OCI-LY7 (cell line): ENCODE data around the gene SCTR. TPM values are rescaled to one million over a fixed set of nuclear protein-coding genes. Genes with fewer than 3 reads are reported as not detected.

Experiments
- BruUV-seq: library from RNA; stranded (reverse); fragments of 400-500 nt; replicated peaks from 2 replicates; lab custom pipeline; 2021; lab: Mats Ljungman, UMichigan
- CTCF ChIA-PET: fragments of 300-600 bp; sonication (Branson Sonifier 250); formaldehyde crosslinking; loops from one replicate; lab custom pipeline; 2022; ENCODE audit warnings: antibody characterized with exemption; ENCODE audit not compliant: unreplicated experiment; lab: Charles Lee
- POLR2A ChIA-PET: fragments of 300-600 bp; sonication (Branson Sonifier 250); formaldehyde crosslinking; loops from one replicate; lab custom pipeline; 2022; ENCODE audit warnings: antibody characterized with exemption; lab: Charles Lee
- DNase-seq: peaks from one replicate; pipeline ENCODE4 v3.0.0-alpha.2; 2015; ENCODE audit warnings: low spot score
- H2AFZ ChIP-seq: fragments of 200-600 bp; sonication (generic), shearing (Covaris generic); 2 replicates; pipeline ENCODE4 v1.6.1; 2014; ENCODE audit warnings: mild to moderate bottlenecking, antibody characterized with exemption, low read length, moderate library complexity
- H3K27ac ChIP-seq: fragments of 200-600 bp; sonication (generic); 2 replicates; pipeline ENCODE4 v1.5.1; 2014; ENCODE audit warnings: mixed run types, low read depth, mild to moderate bottlenecking, moderate library complexity, low read length, inconsistent platforms; ENCODE audit not compliant: poor library complexity, severe bottlenecking
- H3K36me3 ChIP-seq: fragments of 200-600 bp; sonication (generic); 2 replicates; pipeline ENCODE4 v1.6.1; 2014; ENCODE audit warnings: mild to moderate bottlenecking, antibody characterized with exemption, low read length, moderate library complexity, mixed read lengths; ENCODE audit not compliant: insufficient read depth
- H3K4me1 ChIP-seq: fragments of 200-600 bp; sonication (generic); 2 replicates; pipeline ENCODE4 v1.5.1; 2014; ENCODE audit warnings: mild to moderate bottlenecking, low read length; ENCODE audit not compliant: insufficient read depth, poor library complexity, severe bottlenecking
- H3K4me2 ChIP-seq: fragments of 200-600 bp; sonication (generic); 2 replicates; pipeline ENCODE4 v1.6.1; 2014; ENCODE audit warnings: mild to moderate bottlenecking, low read length
- H3K4me3 ChIP-seq: fragments of 200-600 bp; sonication (generic); 2 replicates; pipeline ENCODE4 v1.5.1; 2014; ENCODE audit warnings: mild to moderate bottlenecking, low read depth, low read length; ENCODE audit not compliant: poor library complexity, severe bottlenecking
- H3K79me2 ChIP-seq: fragments of 200-600 bp; sonication (generic); 2 replicates; pipeline ENCODE4 v1.6.1; 2016; ENCODE audit warnings: low read depth, mild to moderate bottlenecking, low read length, moderate library complexity, mixed read lengths; ENCODE audit not compliant: insufficient read depth
- H3K9me2 ChIP-seq: fragments of 200-600 bp; sonication (generic); 2 replicates; pipeline ENCODE4 v1.6.1; 2016; ENCODE audit warnings: mild to moderate bottlenecking, low read length, mixed read lengths; ENCODE audit not compliant: insufficient read depth
- H3K9me3 ChIP-seq: fragments of 200-600 bp; sonication (generic); 2 replicates; pipeline ENCODE4 v1.6.1; 2014; ENCODE audit warnings: mild to moderate bottlenecking, mixed run types, low read length, mixed read lengths
- H4K20me1 ChIP-seq: fragments of 200-600 bp; sonication (generic); 2 replicates; pipeline ENCODE4 v1.6.1; 2014; ENCODE audit warnings: mild to moderate bottlenecking, antibody characterized with exemption, low read length, moderate library complexity, mixed read lengths; ENCODE audit not compliant: insufficient read depth
- CTCF ChIP-seq: fragments of 200-600 bp; sonication (generic); conservative IDR thresholded peaks from 2 replicates; pipeline ENCODE4 v1.5.1; 2014; ENCODE audit warnings: mild to moderate bottlenecking, antibody characterized with exemption, low read length, moderate library complexity, mixed read lengths
- EZH2phosphoT487 ChIP-seq: fragments of 200-600 bp; sonication (generic); IDR thresholded peaks from 2 replicates; pipeline ENCODE4 v1.6.1; 2018; ENCODE audit warnings: low read depth, borderline replicate concordance, mild to moderate bottlenecking, mixed run types, antibody characterized with exemption, low read length, moderate library complexity, mixed read lengths
- intact Hi-C: fragments of 100-400 bp; cut with micrococcal nuclease; formaldehyde crosslinking; loops from one replicate; pipeline ENCODE4 v1.10.0; 2022; ENCODE audit not compliant: unreplicated experiment
- total RNA-seq, 2 experiments: library from RNA; depleted of rRNA in 1 of 2; stranded (reverse); fragments of >200 nt in 1 of 2; shearing (Covaris generic) in 1 of 2; gene quantifications; 2 replicates each; pipeline ENCODE4 v1.2.3, GENCODE V29; 2014 to 2022

SCTR gene
- total RNA-seq, 2 experiments from 2014 or later: not detected

- no peaks in the 10 kb centered on the region for H3K36me3 ChIP-seq
- H3K79me2 ChIP-seq: no peaks in the 10 kb centered on the region
- no peak overlapping the region for H3K4me2 ChIP-seq
- peaks cover 3% of the 10 kb centered on the region for H3K4me1 ChIP-seq
- H3K9me3 ChIP-seq: no peaks in the 10 kb centered on the region
- no peak overlapping the region for H3K4me3 ChIP-seq
- H3K9me2 ChIP-seq: no peaks in the 10 kb centered on the region
- H3K27ac ChIP-seq: no peak overlapping the region
- CTCF ChIA-PET: no interaction called here
- BruUV-seq: no TSS peak
- POLR2A ChIA-PET: no interaction called here
- intact Hi-C loops: no loop called here
- H4K20me1 ChIP-seq: no peaks in the 10 kb centered on the region
- TF ChIP-seq CTCF (no peak), EZH2phosphoT487 (no peak)
- H2AFZ ChIP-seq: no peak overlapping the region
- DNase-seq: no peak
Observed at GRCh38 chr2:119472749-119473148, 51.5 kb downstream of the SCTR start.

GRCh38 chr2:119469661-119470297 lies 54.5 kb downstream of the SCTR start:
- H3K4me2 ChIP-seq: no peak overlapping the region
- no peak for DNase-seq
- intact Hi-C loops: no loop called here

More at GRCh38 chr2:119469661-119470297, 54.5 kb downstream of the SCTR start:
- Histone ChIP-seq H3K9me3 (no peaks in the 10 kb centered on the region), H3K4me3 (no peak overlapping the region), H4K20me1 (no peaks in the 10 kb centered on the region), H3K36me3 (no peaks in the 10 kb centered on the region), H3K4me1 (no peaks in the 10 kb centered on the region), H2AFZ (no peak overlapping the region), H3K9me2 (no peaks in the 10 kb centered on the region), H3K79me2 (no peaks in the 10 kb centered on the region), H3K27ac (no peak overlapping the region)
- POLR2A ChIA-PET: interaction anchor here (0.6 to 1.0 kb wide), 3 partner anchors 54 to 76 kb away, joined by 3 to 4 read pairs (median 3); no protein-coding TSS in a partner anchor
- CTCF ChIA-PET: no interaction called here
- no TSS peak for BruUV-seq
- TF ChIP-seq CTCF (no peak), EZH2phosphoT487 (no peak)
